Activated CD4-positive, alpha-beta T cell treated with anti-CD3 and anti-CD28 coated beads, Interleukin-10, Interleukin-2, amounts not matched to agents 100 ng/mL and 50 ng/mL, durations not matched to agents 16 hours and 8 hours (primary cell): Measurements from ENCODE around the gene ACTR3C.
A peak's percentile ranks its signal among the peaks of the same experiment; 100 is the strongest.
"Not testable (repeated sequence)": the region's sequence is repeated elsewhere in the genome, so short reads cannot be mapped to it uniquely, and the experiment has no call there.

Experiments used
- DNase-seq: peaks from one replicate; pipeline ENCODE4 v3.0.0-alpha.2; 2020

ACTR3C gene

GRCh38 chr7:150334108-150334507 is 10.8 kb upstream of the ACTR3C start:
- DNase-seq = no peak

- DNase-seq = no peak
Observed at GRCh38 chr7:150333659-150334058, 10.3 kb upstream of the ACTR3C start.

- DNase-seq = no peak
Observed at GRCh38 chr7:150332852-150333635, 9.7 kb upstream of the ACTR3C start.

GRCh38 chr7:150330211-150330885 is 7.0 kb upstream of the ACTR3C start:
- no peak for DNase-seq

- DNase-seq = no peak
Observed at GRCh38 chr7:150329331-150330120, 6.2 kb upstream of the ACTR3C start.

GRCh38 chr7:150327308-150327707 is 4.0 kb upstream of the ACTR3C start:
- DNase-seq = no peak

DNA sequence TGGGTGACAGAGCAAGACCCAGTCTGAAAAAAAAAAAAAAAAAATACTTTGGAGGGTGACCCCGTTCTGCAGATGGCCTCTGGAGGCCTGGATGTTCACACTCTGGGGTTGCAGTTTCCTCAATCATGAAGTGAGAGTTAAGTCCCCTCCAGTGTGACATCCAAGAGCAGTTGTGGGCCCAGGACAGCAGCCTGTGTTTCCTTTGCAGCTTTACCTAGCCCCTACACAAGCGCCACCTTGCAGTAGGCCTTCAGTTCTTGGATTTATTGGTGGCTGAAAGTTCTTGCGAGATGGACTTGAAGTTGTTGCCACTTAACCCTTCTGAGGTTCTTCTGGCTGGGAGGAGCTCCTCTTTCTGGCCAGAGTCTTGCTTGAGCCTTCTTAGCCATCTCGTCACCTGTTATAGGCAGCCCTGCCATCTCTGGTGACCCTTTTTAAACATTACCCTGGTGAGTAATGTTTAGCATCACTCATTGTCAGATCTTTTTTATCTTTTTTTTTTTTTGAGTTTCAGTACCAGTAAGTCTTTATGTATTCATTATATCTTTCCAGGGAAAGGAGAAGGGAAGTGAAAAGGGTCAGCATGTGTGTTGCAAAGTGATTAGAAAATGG is 3.4 kb upstream of the ACTR3C start:
- no peak for DNase-seq

DNA sequence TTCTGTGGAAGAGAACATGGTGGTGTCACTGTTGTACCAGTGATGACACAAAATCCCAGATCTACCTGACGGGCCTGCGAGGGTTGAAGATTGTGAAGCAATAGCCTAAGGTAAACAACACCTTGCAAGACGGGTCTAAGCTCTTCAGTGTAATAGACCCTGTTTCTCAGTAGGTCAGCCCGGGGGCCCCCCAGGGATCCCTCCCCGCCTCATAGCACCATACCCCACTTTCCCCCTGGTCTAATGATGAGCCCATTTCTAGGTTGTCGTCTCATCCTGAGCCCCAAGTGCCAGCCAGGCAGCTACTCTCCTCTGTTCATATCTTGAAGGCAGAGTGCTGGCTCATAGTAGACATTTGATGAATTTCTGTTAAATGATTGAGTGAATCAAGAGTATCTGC is 2.6 kb upstream of the ACTR3C start:
- DNase-seq = no peak

DNA sequence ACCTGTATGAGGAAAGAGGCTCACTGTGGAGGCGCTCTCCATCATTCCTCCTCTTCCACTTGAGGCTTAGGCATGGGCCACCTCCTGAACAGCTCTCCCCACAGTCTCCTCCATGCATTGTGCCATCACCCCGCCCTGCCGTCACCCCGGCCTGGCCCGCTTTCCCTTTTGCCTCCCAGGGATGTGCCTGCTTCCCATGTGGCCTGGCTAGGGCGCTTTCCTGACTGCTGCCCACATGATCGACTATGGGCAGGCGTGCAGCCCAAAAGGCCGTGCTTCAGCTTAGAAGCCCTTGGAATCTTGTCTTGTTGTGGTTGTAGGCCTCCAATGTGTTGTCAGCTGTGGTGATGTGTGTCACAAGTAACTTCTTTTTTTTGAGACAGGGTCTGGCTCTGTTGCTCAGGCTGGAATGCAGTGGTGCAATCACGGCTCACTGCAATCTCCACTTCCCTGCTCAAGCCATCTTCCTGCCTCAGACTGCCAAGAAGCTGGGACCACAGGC is 1.8 kb upstream of the ACTR3C start:
- DNase-seq = no peak

GRCh38 chr7:150324373-150324961 is 1.1 kb upstream of the ACTR3C start:
- no peak for DNase-seq

GRCh38 chr7:150323682-150324372 is 482 bp upstream of the ACTR3C start:
- DNase-seq = no peak

DNA sequence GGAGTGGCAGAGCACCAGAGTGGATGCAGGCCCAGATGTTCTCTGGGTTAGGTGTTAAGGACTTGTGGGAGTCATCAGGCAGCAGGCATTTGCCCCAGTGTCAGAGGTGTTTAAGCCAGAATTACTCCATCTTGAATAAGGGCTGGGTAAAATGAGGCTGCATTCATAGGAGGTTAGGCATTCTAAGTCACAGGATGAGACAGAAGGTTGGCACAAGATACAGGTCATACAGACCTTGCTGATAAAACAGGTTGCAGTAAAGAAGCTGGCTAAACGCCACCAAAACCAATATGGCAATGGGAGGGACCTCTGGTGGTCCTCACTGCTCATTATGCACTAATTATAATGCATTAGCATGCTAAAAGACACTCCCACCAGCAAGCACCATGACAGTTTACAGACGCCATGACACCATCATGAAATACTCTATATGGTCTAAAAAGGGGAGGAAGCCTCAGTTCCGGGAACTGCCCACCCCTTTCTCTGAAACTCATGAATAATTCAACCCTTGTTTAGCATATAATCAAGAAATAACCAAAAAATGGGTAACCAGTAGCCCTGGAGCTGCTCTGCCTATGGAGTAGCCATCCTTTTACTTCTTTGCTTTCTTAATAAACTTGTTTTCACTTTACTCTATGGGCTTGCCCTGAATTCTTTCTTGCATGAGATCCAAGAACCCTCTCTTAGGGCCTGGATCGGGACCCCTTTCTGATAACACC is 1.1 kb downstream of the ACTR3C start:
- DNase-seq = peak; percentile 84

DNA sequence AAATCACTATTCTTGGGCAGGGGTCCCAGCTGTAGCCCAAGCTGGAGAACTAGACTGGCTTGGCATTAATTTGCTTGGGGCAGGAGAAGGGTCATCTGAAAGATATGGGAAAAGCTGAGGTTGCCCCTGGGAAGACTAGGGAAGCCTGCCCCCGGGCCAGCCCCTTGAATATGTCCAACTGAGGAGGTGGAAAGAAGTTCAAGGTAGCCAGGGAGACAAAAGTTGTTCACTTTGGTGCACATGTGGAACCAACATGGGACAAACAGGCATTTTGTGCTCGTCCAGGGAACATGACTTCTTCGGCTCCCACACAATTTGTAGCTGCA is 1.6 kb downstream of the ACTR3C start:
- DNase-seq = no peak

DNA sequence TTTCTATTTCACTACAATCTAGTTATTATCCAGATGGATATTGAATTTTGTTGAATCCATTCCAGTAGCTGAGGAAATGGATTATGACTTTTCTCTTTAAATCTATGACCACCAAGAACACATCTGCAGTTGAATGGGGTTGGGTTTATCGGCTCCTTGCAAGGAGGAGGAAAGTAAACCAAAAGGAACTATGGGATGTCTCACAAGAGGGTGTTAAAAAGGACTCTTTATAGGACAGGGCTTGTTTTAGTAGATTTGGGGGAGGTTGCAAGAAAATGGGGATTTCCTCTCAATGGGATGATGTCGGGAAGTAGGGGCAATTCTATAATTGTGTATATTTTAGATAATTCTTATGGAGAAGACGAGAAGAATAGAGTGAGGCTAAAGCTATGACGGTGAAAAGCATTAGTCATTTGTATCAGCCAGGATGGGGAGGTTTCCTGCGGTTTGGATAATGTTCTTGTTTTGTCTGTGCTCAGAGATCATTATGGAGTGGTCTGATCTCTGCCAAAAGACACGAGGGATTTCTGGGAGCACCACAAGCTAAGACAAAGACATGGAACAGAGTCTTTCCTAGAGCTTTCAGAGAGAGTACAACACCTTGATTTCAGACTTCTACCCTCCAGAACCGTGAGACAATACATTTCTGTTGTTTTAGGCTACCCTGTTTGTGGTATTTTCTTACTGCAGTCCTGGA is 5.4 kb downstream of the ACTR3C start:
- no peak for DNase-seq

DNA sequence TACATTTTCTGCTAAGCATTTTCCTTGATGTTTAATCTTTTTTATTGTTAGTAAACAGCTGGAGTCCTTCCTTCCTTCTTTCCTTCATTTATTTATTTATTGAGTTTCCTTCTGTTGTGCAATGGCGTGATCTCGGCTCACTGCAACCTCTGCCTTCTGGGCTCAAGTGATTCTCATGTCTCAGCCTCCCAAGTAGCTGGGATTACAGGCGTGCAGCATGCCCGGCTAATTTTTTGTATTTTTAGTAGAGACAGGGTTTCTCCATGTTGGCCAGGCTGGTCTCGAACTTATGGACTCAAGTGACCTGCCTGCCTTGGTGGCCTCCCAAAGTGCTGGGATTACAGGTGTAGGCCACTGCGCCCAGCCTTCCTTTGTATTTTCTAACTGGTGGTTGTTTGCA is 6.4 kb downstream of the ACTR3C start:
- not testable (repeated sequence) for DNase-seq

- no peak for DNase-seq
Observed at GRCh38 chr7:150314639-150315239, 8.6 kb downstream of the ACTR3C start.

DNA sequence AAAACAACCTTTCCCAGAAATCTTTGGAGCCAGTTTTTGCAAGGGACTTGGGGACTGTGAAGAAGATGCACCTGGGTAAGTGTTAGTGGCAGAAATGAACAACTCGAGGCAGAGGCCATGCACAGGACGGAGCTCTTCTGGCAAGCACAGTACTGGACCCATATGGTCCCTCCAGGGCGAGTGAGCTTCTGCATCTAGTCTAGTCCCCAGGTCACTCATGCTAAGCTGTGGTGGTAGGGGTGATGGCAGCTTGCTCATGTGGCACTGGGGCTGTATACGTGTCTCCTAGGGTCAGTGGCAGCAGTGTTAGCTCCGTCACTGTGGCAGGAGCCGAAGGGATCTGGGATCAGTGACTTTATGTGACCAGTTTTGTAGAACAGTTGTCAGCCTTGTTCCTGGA is 9.5 kb downstream of the ACTR3C start:
- no peak for DNase-seq

DNA sequence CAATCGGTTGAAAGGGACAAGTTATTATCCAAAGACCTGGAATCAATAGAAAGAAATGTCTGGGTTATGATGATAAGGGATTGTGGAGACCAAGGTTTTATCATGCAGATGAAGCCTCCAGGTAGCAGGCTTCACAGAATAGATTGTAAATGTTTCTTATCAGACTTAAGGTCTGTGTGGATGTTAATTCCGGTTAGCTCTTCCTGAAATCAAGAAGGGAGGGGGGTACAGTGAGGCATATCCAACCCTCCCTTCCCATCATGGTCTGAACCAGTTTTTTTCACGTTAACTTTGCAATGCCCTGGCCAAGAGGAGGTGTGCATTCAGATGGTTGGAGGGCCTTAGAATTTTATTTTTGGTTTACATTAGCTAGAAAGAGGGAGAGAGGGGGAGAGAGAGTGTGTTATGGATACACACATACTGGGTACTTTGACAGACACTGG is 10.0 kb downstream of the ACTR3C start:
- no peak for DNase-seq

GRCh38 chr7:150312649-150313366 is 10.5 kb downstream of the ACTR3C start:
- DNase-seq = not testable (repeated sequence)

GRCh38 chr7:150311711-150312110 is 11.6 kb downstream of the ACTR3C start:
- DNase-seq = no peak
